ENCODE data around the gene UBE2L5.

DNA sequence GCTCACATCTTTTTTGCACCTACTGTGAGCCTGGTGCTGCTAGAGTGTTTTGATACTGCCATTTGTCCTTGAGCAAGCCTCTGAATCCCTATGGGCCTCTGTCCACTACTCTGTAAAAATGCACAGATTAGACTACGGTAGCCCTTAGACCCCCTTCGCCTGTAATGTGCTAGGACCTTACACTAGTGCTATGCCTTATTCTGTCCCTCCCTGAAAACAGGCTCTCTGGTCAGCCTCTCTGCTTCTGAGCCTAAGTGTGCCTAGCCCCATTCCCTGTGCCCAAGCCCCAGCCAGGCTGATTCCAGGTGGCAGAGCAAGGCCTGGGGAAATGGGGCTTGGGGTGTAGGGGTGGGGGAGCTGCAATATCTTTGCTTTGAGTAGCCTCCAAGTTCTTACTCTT is 32.7 kb downstream of the UBE2L5 start:
- TF ChIP-seq, protein P1, sequence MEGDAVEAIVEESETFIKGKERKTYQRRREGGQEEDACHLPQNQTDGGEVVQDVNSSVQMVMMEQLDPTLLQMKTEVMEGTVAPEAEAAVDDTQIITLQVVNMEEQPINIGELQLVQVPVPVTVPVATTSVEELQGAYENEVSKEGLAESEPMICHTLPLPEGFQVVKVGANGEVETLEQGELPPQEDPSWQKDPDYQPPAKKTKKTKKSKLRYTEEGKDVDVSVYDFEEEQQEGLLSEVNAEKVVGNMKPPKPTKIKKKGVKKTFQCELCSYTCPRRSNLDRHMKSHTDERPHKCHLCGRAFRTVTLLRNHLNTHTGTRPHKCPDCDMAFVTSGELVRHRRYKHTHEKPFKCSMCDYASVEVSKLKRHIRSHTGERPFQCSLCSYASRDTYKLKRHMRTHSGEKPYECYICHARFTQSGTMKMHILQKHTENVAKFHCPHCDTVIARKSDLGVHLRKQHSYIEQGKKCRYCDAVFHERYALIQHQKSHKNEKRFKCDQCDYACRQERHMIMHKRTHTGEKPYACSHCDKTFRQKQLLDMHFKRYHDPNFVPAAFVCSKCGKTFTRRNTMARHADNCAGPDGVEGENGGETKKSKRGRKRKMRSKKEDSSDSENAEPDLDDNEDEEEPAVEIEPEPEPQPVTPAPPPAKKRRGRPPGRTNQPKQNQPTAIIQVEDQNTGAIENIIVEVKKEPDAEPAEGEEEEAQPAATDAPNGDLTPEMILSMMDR (IDR thresholded peaks at IDR 0.05; ENCODE audit: low read length) = no peak
- no peak for TF ChIP-seq EZH2 (IDR thresholded peaks at IDR 0.05; ENCODE audit: borderline replicate concordance, low read length)

All from OCI-LY1 (cell line).